ENCODE data around the gene IFNL3.
"Not testable (repeated sequence)": the region's sequence is repeated elsewhere in the genome, so short reads cannot be mapped to it uniquely, and the experiment has no call there.

IFNL3 gene

GRCh38 chr19:39244410-39245100 is at the start of gene IFNL3:
TSS of gene IFNL3 (minus strand) at chr19:39245006. CDS start at chr19:39244967, 39 bp downstream.
- not testable (repeated sequence) for DNase-seq (ENCODE audit: low read depth)

DNA sequence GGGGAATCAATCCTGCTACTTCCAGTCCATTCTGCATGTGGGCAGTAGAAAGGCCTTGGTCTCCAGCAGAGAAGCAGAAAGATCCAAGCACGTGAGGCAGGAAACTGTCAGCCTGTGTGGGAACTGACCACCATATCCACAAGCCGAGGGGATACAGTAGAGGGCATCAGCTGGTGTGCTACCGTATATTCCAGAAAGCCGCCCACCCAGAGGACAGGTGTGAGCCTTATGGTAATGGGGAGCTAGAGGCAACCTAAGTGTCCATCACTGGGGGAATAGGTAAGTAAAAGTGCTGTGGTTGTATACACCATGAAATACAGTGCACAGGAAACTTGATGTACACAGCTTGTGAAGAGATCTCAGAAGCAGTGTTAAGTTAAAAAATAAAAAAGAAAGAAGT is 48.6 kb upstream of the IFNL3 start:
- no peak for DNase-seq (ENCODE audit: low read depth)

- no peak for DNase-seq (ENCODE audit: low read depth)
Measured at GRCh38 chr19:39284032-39284431, 39.2 kb upstream of the IFNL3 start.

DNA sequence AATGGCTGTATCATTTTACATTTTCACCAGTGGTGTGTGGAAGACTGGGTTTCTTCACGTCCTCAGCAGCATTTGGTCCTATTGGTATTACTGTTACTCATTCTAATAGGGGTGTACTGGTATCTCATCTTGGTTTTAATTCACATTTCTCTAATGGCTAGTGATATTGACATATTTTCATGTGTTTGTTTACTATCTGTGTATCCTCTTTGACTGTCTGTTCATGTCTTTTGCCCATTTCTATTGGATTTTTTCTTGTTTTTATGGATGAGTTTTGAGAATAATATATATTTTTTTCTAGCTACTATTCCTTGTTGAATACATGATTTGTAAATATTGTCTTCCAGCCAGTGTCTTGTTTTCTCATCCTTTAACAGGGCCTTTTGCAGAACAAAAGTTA is 37.2 kb upstream of the IFNL3 start:
- no peak for DNase-seq (ENCODE audit: low read depth)

- no peak for DNase-seq (ENCODE audit: low read depth)
Measured at GRCh38 chr19:39277598-39277997, 32.8 kb upstream of the IFNL3 start.

DNA sequence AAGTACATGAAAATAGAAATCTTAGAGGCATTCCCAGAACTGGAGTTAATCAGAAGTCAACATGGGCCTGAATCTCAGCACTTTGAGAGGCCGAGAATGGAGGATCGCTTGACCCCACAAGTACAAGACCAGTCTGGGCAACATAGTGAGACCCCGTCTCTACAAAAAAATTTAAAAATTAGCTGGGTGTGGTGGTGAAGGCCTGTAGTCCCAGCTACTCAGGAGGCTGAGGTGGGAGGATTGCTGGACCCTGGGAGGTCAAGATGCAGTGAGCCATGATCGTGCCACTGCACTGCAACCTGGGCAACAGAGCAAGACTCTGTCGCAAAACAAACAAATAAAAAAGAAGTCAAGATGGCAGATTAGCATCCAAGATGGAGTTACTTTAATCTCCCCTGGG is 31.9 kb upstream of the IFNL3 start:
- DNase-seq (ENCODE audit: low read depth) = no peak

GRCh38 chr19:39275578-39275977 is 30.8 kb upstream of the IFNL3 start:
- no peak for DNase-seq (ENCODE audit: low read depth)

GRCh38 chr19:39273859-39274258 is 29.1 kb upstream of the IFNL3 start:
- DNase-seq (ENCODE audit: low read depth) = not testable (repeated sequence)

GRCh38 chr19:39270036-39270871 is 25.4 kb upstream of the IFNL3 start:
- DNase-seq (ENCODE audit: low read depth) = no peak

- not testable (repeated sequence) for DNase-seq (ENCODE audit: low read depth)
Measured at GRCh38 chr19:39269369-39269768, 24.6 kb upstream of the IFNL3 start.

- DNase-seq (ENCODE audit: low read depth) = not testable (repeated sequence)
Measured at GRCh38 chr19:39268531-39269223, 23.9 kb upstream of the IFNL3 start.

DNA sequence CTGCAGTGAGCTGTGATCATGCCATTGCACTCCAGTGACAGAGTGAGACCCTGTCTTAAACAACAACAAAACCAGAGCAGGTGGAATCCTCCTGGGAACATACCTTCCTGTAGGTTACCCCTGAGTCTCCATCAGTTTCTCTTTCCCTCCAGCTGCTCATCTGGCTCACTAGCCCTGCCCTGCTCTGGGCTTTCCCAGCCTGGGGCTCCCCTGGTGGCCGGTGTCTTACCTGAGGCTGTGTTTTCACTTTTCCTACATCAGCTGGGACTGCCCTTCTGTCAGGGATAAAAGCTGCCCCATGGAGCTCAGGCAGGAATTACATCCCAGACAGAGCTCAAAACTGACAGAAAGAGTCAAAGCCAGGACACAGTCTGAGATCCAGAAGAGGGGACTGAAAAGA is 23.3 kb upstream of the IFNL3 start, which contains the start of gene IFNL2:
Gene IFNL2, plus strand, starts transcription at position 312 of the 400 bp plus-strand sequence. CDS start 173 bp downstream, outside the sequence.
- DNase-seq (ENCODE audit: low read depth) = not testable (repeated sequence)

GRCh38 chr19:39265321-39265916 is 20.6 kb upstream of the IFNL3 start:
- no peak for DNase-seq (ENCODE audit: low read depth)

- no peak for DNase-seq (ENCODE audit: low read depth)
Measured at GRCh38 chr19:39264306-39265290, 19.8 kb upstream of the IFNL3 start.

GRCh38 chr19:39263912-39264305 is 19.1 kb upstream of the IFNL3 start:
- DNase-seq (ENCODE audit: low read depth) = no peak

GRCh38 chr19:39262496-39262895 is 17.7 kb upstream of the IFNL3 start:
- DNase-seq (ENCODE audit: low read depth) = no peak

DNA sequence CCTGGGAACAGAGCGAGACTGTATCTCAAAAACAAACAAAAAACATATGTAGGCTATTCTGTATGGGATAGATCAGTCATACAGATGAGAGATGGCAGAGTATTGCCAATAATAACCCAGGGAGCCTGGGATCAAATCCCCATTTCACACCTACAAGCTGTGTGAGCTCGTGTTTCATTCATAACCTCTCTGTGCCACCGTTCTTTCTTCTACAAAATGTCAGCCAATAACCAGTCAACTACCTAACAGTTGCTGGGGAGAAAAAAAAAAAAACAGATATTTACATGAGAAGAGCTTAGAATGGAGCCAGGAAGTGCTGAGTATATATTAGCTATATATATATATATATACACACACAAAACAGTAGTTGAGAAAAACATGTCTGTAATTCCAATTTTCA is 16.9 kb upstream of the IFNL3 start:
- DNase-seq (ENCODE audit: low read depth) = no peak

GRCh38 chr19:39257227-39257626 is 12.4 kb upstream of the IFNL3 start:
- DNase-seq (ENCODE audit: low read depth) = no peak

DNA sequence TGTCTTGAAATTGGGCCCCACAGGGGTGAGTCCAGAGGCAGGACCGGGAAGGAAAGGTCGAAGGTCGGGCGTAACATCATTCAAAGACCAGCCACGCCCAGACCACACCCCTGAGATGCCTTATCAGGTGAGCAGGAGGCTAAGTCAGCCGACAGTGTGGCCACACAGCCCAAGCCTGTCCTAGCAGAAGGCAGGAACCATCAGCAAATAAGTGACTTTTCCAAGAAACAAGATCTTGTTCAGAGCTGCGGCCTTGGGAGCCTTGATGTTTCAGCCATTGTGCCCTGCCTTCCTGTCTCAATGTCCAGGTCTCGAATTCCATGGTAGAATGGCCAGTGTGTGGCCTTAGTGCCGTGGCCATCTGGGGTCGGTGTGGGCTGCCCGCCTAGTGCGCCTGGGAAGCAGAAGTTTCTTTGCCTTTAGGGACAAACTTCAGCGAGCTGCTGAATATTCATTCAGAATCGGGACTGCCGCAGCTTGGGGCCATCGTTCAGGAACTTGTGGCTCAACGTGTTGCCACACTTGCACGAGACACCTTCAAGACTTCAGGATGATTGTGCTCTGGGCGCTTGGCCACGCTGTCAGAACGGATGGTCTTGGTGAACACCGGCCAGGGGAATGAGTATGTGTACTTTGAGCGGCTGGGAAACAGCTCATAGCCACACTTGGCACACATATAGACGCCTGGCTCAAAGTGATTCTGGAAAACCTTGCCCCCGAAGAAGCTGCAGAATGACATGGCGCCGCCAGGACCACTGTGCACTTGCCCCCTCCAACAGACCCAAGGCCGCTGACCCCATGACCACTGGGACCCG is 9.9 kb upstream of the IFNL3 start:
- DNase-seq (ENCODE audit: low read depth) = no peak

All from stimulated activated CD8-positive, alpha-beta memory T cell treated with anti-CD3 and anti-CD28 coated beads, Interleukin-12 subunit alpha, Interleukin-12 subunit beta, amount 100 ng/mL, for 4 hours (primary cell).